Breast epithelium (tissue), 4 donors: ENCODE results near the gene TMEM198. TPM values are rescaled to one million over a fixed set of nuclear protein-coding genes. Genes with fewer than 3 reads are reported as not detected.
A peak's percentile ranks its signal among the peaks of the same experiment; 100 is the strongest.

ENCODE experiments used
- DNase-seq, 2 donors: peaks; one replicate each; pipeline ENCODE4 v3.0.0-alpha.2; 2019; ENCODE audit warnings: low spot score in 2 of 2
- H3K27ac ChIP-seq, 2 donors: fragments of 200-600 bp; sonication (generic) in 1 of 2; one replicate each; pipeline ENCODE4 v1.5.1; 2016 to 2019; ENCODE audit warnings: mild to moderate bottlenecking in 1 of 2
- H3K27me3 ChIP-seq, 2 donors: fragments of 200-600 bp; sonication (generic) in 1 of 2; one replicate each; pipeline versions ENCODE4 v1.5.1 to v1.6.0; 2017 to 2019; ENCODE audit warnings: control low read depth in 1 of 2, mild to moderate bottlenecking in 1 of 2
- H3K36me3 ChIP-seq: fragments of 200-600 bp; one replicate; pipeline ENCODE4 v1.5.1; 2019
- H3K4me1 ChIP-seq, 2 donors: fragments of 200-600 bp; sonication (generic); one replicate each; pipeline ENCODE4 v1.5.1; 2016 to 2019; ENCODE audit warnings: control low read depth in 1 of 2
- H3K4me3 ChIP-seq, 3 donors: fragments of 200-600 bp; sonication (generic); 1 replicate in 2 of 3; 2 replicates in 1 of 3; pipeline ENCODE4 v1.5.1; 2016 to 2019; ENCODE audit warnings: mild to moderate bottlenecking in 3 of 3, moderate library complexity in 2 of 3
- H3K9me3 ChIP-seq, 2 donors: fragments of 200-600 bp; sonication (generic) in 1 of 2; one replicate each; pipeline ENCODE4 v1.5.1; 2016 to 2019; ENCODE audit warnings: control low read depth in 1 of 2
- POLR2A ChIP-seq: fragments of 450-650 bp; IDR thresholded peaks from one replicate; pipeline ENCODE4 v1.6.1; 2016; ENCODE audit warnings: antibody characterized with exemption, mild to moderate bottlenecking, moderate library complexity
- POLR2AphosphoS5 ChIP-seq, 3 donors: sonication (generic); formaldehyde crosslinking; IDR thresholded peaks; one replicate each; pipeline ENCODE4 v1.6.1; 2017; ENCODE audit warnings: antibody characterized with exemption in 3 of 3
- intact Hi-C: fragments of 100-400 bp; cut with DNase I; formaldehyde crosslinking; loops from one replicate; pipeline ENCODE4 v1.15.1; 2023; ENCODE audit warnings: low total_unique reads
- total RNA-seq, 3 donors: library from RNA; depleted of rRNA; stranded (reverse); fragments of >200 nt; gene quantifications; one replicate each; pipeline ENCODE4 v1.1.0, GENCODE V29; 2016
- TF ChIP-seq, protein P1 (sequence below), 3 donors: fragments of 450-650 bp; IDR thresholded peaks; one replicate each; pipeline ENCODE4 v1.5.1; 2016 to 2017; ENCODE audit warnings: antibody characterized with exemption in 3 of 3, mild to moderate bottlenecking in 3 of 3, moderate library complexity in 3 of 3

Gene TMEM198
- total RNA-seq, 3 donors from 2014 or later, result 1.6 to 1.9 (median 1.8) TPM

DNA sequence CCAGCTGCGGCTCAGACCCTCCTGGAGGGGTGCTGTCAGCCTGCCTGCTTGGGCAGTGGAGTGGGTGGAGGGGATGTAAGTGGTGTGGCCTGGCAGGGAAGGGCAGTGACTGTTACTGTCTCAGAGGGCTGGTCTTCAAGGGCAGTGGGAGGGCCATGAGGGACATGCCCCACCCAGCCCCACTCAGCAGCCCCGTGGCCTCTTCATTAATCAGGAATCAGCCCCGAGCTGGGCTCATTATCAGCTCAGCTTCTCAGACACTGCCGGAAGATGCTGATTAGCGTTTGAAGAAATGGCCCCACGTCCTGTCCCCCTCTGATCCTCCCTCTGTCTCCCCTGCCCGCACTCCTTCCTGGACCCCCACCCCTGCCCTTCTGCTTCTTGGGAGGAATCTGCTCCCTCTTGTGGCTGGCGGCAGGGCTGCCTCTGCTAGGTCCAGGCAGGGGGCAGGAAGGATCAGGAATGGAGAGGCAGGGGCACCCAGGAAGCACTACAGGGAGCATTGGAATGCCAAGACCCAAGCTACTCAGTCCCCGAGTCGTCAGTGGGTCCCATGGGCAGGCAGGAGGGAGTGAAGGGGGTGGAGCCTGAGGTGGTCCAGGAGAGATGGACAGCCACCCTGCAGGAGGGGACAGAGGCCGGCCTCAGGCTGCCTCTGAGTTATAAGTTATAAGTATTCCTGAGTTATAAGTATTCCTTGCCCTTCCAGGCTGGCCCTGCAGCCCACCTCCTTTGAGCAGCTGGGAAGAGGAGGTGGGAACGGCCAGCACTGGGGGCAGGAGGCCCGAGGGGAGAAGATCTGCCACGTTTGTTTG, 22.6 kb upstream of the TMEM198 start:
- intact Hi-C loops, result loop anchor here (10.0 kb wide), 2 partner anchors 46 to 116 kb away; no protein-coding TSS in a partner anchor
- peak overlapping the region in 1 of 3 donors; percentile 44 for H3K4me3 ChIP-seq
- H3K36me3 ChIP-seq, result no peaks in the 10 kb centered on the region
- H3K27ac ChIP-seq, result peak overlapping the region in 1 of 2 donors; percentile 38
- TF ChIP-seq, protein P1, sequence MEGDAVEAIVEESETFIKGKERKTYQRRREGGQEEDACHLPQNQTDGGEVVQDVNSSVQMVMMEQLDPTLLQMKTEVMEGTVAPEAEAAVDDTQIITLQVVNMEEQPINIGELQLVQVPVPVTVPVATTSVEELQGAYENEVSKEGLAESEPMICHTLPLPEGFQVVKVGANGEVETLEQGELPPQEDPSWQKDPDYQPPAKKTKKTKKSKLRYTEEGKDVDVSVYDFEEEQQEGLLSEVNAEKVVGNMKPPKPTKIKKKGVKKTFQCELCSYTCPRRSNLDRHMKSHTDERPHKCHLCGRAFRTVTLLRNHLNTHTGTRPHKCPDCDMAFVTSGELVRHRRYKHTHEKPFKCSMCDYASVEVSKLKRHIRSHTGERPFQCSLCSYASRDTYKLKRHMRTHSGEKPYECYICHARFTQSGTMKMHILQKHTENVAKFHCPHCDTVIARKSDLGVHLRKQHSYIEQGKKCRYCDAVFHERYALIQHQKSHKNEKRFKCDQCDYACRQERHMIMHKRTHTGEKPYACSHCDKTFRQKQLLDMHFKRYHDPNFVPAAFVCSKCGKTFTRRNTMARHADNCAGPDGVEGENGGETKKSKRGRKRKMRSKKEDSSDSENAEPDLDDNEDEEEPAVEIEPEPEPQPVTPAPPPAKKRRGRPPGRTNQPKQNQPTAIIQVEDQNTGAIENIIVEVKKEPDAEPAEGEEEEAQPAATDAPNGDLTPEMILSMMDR (IDR thresholded peaks at IDR 0.05), result peak; percentile 31 to 51 (median 38)
- TF ChIP-seq POLR2A (no peak), POLR2AphosphoS5 (IDR thresholded peaks at IDR 0.05) (no peak)
- DNase-seq, result no peak
- H3K9me3 ChIP-seq, result no peaks in the 10 kb centered on the region
- H3K27me3 ChIP-seq, result peaks cover 2 to 44% of the 10 kb centered on the region in 2 donors
- peaks cover 0 to 8% of the 10 kb centered on the region in 2 donors for H3K4me1 ChIP-seq

DNA sequence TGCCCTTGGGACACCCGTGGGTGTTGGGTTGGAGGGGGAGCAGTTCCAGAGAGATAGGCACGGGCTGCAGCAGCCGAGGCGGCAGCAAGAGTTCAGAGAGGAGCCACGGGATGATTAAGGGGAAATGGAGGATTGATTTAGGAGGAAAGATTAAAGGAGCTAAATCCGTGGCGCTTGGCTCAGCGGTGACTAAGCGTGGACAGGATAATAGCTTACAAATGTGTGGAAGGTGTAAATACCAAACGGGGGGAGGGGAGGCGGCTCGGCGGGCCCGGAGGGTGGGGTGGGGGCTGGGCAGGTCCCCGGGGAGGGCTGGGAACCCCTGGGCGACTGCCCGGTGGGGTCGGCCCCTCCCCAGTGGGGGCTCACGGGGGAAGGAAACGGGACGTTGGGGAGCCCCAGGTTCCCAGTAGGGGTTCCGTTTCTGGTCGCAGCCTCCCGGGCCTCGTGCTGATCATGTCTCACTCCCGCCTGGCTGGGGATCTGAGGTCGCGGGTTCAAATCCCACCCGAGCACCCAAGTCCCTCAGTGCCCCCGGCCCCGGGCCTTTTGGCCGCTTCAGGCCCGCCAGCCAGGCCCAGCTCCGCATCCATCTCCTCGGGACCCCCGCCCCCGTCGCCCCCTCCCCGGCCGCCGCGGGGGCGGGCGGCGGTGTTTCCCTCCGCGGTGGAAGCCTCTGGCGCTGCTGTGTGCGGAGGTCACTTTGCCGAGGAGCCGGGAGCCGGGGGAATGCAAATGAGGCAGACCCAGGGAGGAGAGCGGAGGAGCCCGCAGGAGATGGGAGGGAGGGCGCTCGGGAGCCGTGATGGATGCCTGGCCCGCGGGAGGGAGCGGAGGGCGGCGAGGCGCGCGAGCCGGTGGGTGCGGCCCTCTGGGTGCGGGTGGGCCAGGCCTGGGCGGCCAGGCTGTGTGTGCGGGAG, 21.5 kb upstream of the TMEM198 start:
- Histone ChIP-seq H3K36me3 (no peaks in the 10 kb centered on the region), H3K4me1 (peaks cover 0 to 8% of the 10 kb centered on the region in 2 donors), H3K27ac (peak overlapping the region in 1 of 2 donors; percentile 38), H3K9me3 (no peaks in the 10 kb centered on the region), H3K27me3 (peaks cover 2 to 46% of the 10 kb centered on the region in 2 donors), H3K4me3 (peak overlapping the region; percentile 12 to 55 (median 40))
- intact Hi-C loops, result loop anchor here (10.0 kb wide), 2 partner anchors 48 to 118 kb away; no protein-coding TSS in a partner anchor
- DNase-seq, result no peak
- TF ChIP-seq POLR2AphosphoS5 (IDR thresholded peaks at IDR 0.05) (no peak), POLR2A (no peak)
- TF ChIP-seq, protein P1 (IDR thresholded peaks at IDR 0.05), result no peak

DNA sequence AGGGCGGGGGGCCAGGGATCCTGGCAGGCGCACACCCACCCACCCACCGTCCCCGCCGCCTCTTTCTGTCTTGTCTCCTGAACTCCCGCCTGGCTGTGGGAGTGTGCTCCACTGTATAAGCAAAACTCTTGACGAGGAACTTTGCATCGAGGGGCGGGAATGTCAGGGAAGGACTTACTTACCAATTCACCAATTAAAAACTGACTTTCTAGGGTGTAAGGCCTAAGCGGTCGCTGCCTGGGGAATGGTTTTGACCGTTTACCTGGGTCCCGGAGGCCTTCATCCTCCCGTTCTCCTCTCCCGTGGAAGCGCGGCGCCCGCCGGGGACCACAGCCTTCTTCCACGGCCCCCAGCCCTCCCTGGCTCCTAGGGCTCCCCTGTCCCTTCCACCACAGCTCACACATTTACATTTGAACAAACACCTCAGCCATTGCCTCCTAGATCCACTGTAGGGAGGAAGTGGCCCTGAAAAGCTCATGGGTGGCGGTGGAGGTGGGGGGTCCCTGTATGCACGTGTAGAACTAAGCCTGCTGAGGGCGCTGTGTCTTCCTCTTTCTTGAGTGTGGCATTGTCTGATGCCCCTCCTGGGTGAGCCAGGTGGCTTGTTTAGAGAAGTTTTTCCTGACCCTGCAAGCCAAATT, 20.7 kb upstream of the TMEM198 start:
- no peaks in the 10 kb centered on the region for H3K9me3 ChIP-seq
- no peak overlapping the region for H3K27ac ChIP-seq
- peaks cover 0 to 8% of the 10 kb centered on the region in 2 donors for H3K4me1 ChIP-seq
- intact Hi-C loops, result loop anchor here (10.0 kb wide), 2 partner anchors 48 to 118 kb away; no protein-coding TSS in a partner anchor
- H3K27me3 ChIP-seq, result peaks cover 2 to 45% of the 10 kb centered on the region in 2 donors
- DNase-seq, result no peak
- TF ChIP-seq, protein P1 (IDR thresholded peaks at IDR 0.05), result no peak
- no peak for TF ChIP-seq POLR2AphosphoS5 (IDR thresholded peaks at IDR 0.05)
- TF ChIP-seq POLR2A, result no peak
- no peaks in the 10 kb centered on the region for H3K36me3 ChIP-seq
- peak overlapping the region; percentile 12 to 55 (median 40) for H3K4me3 ChIP-seq

DNA sequence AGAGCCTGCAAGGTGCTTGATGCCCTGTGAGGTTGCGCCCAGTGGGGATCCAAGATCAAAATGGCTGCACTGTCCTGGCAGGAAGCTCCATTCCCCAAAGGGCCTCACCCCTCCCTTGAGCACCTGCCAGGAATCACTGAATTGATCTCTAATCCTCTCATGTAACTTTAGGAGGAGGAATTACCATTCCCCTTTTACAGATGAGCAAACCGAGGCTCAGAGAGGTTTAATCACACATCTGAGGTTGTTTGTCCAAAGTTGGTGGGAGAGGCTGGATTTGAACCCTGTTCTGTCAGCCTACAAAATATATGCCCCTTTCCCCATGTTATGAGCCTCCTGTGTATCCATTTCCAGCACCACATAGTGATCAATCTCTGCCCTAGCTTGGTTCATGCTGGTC, 19.0 kb upstream of the TMEM198 start:
- TF ChIP-seq, protein P1 (IDR thresholded peaks at IDR 0.05), result no peak
- TF ChIP-seq POLR2A (no peak), POLR2AphosphoS5 (IDR thresholded peaks at IDR 0.05) (no peak)
- DNase-seq, result no peak
- peaks cover 2 to 59% of the 10 kb centered on the region in 2 donors for H3K27me3 ChIP-seq
- no peaks in the 10 kb centered on the region for H3K36me3 ChIP-seq
- H3K9me3 ChIP-seq, result no peaks in the 10 kb centered on the region
- peaks cover 0 to 8% of the 10 kb centered on the region in 2 donors for H3K4me1 ChIP-seq
- intact Hi-C loops, result loop anchor here (10.0 kb wide), 2 partner anchors 50 to 120 kb away; no protein-coding TSS in a partner anchor
- H3K4me3 ChIP-seq, result no peak overlapping the region
- H3K27ac ChIP-seq, result no peak overlapping the region
